Gastrocnemius medialis (tissue), 4 donors: ENCODE measurements around the gene RNF220. TPM values are rescaled to one million over a fixed set of nuclear protein-coding genes. Genes with fewer than 3 reads are reported as not detected.

Experiments used
- ATAC-seq, 2 donors: fragments of 150-250 bp; one replicate each; pipeline ENCODE4 v1.9.1; 2016
- DNase-seq, 2 donors: peaks; one replicate each; pipeline ENCODE4 v3.0.0-alpha.2; 2019
- H3K27ac ChIP-seq, 4 donors: fragments of 200-600 bp; sonication (generic); 1 replicate in 1 of 4; 2 replicates in 3 of 4; pipeline ENCODE4 v1.5.1; 2016 to 2018; ENCODE audit warnings: mild to moderate bottlenecking in 2 of 4, moderate library complexity in 1 of 4
- H3K27me3 ChIP-seq, 3 donors: fragments of 200-600 bp; sonication (generic) in 2 of 3; 1 replicate in 1 of 3; 2 replicates in 2 of 3; pipeline versions ENCODE4 v1.5.1 to v1.6.0; 2016 to 2019; ENCODE audit warnings: mild to moderate bottlenecking in 1 of 3, moderate library complexity in 1 of 3
- H3K36me3 ChIP-seq, 2 donors: fragments of 200-600 bp; sonication (generic) in 1 of 2; one replicate each; pipeline ENCODE4 v1.5.1; 2017 to 2018
- H3K4me1 ChIP-seq, 2 donors: fragments of 200-600 bp; sonication (generic) in 1 of 2; one replicate each; pipeline ENCODE4 v1.5.1; 2016 to 2017; ENCODE audit warnings: mild to moderate bottlenecking in 2 of 2
- H3K4me3 ChIP-seq, 4 donors: fragments of 200-600 bp; sonication (generic) in 3 of 4; 1 replicate in 1 of 4; 2 replicates in 3 of 4; pipeline ENCODE4 v1.5.1; 2016 to 2019; ENCODE audit warnings: mild to moderate bottlenecking in 2 of 4
- H3K9me3 ChIP-seq, 3 donors: fragments of 200-600 bp; sonication (generic) in 2 of 3; 1 replicate in 1 of 3; 2 replicates in 2 of 3; pipeline ENCODE4 v1.5.1; 2016 to 2019
- CTCF ChIP-seq, 5 experiments: fragments of 450-650 bp in 3 of 5; fragments of 200-600 bp in 2 of 5; sonication (generic) in 2 of 5; IDR thresholded peaks in 4 of 5; conservative IDR thresholded peaks in 1 of 5; 1 replicate in 4 of 5; 2 replicates in 1 of 5; pipeline ENCODE4 v1.5.1; 2016 to 2019; ENCODE audit warnings: antibody characterized with exemption in 5 of 5, mild to moderate bottlenecking in 3 of 5, moderate library complexity in 3 of 5
- POLR2A ChIP-seq, 2 donors: fragments of 450-650 bp; IDR thresholded peaks; one replicate each; pipeline ENCODE4 v1.6.1; 2017; ENCODE audit warnings: antibody characterized with exemption in 2 of 2, mild to moderate bottlenecking in 2 of 2, moderate library complexity in 2 of 2
- in situ Hi-C, 4 donors: fragments of 200-750 bp; cut with MboI; loops; one replicate each; pipeline versions ENCODE4 v1.15.0 to v1.8.0; 2017; ENCODE audit warnings: low sequenced_read_pairs in 4 of 4
- intact Hi-C: fragments of 100-400 bp; cut with DNase I; formaldehyde crosslinking; loops from one replicate; pipeline ENCODE4 v1.15.1; 2023; ENCODE audit warnings: low total_unique reads
- total RNA-seq, 4 donors: library from RNA; depleted of rRNA; stranded (reverse); fragments of >200 nt; gene quantifications; one replicate each; pipeline versions ENCODE4 v1.1.0 to v1.2.3, GENCODE V29; 2016

RNF220 gene
- total RNA-seq, 4 donors from 2014 or later: 91.2 to 172 (median 128) TPM

- Histone ChIP-seq H3K9me3 (no peaks in the 10 kb centered on the region), H3K4me1 (no peaks in the 10 kb centered on the region), H3K27ac (no peak overlapping the region), H3K27me3 (no peaks in the 10 kb centered on the region), H3K36me3 (no peaks in the 10 kb centered on the region), H3K4me3 (no peak overlapping the region)
- in situ Hi-C loops: loop anchor here in 1 of 4 donors (10.0 kb wide), 1 partner anchor 224 kb away; no protein-coding TSS in a partner anchor
- intact Hi-C loops: no loop called here
- DNase-seq: no peak
- ATAC-seq: no peak
- TF ChIP-seq POLR2A (IDR thresholded peaks at IDR 0.05) (no peak), CTCF (IDR thresholded peaks at IDR 0.05 in 4 of 5, conservative IDR thresholded peaks at IDR 0.05 in 1 of 5) (no peak)
Observed at GRCh38 chr1:44371206-44371605, 33.8 kb upstream of the RNF220 start.

GRCh38 chr1:44375547-44375946, 29.5 kb upstream of the RNF220 start:
- Histone ChIP-seq H3K27me3 (no peaks in the 10 kb centered on the region), H3K9me3 (no peaks in the 10 kb centered on the region), H3K4me3 (no peak overlapping the region), H3K36me3 (no peaks in the 10 kb centered on the region), H3K4me1 (no peaks in the 10 kb centered on the region), H3K27ac (no peak overlapping the region)
- DNase-seq (no peak), ATAC-seq (no peak)
- in situ Hi-C loops (loop anchor here in 3 of 4 donors (5.0 to 25.0 kb wide), 3 partner anchors 212 to 222 kb away; no protein-coding TSS in a partner anchor), intact Hi-C loops (loop anchor here (5.0 kb wide), 1 partner anchor 222 kb away; no protein-coding TSS in a partner anchor)
- TF ChIP-seq CTCF (IDR thresholded peaks at IDR 0.05 in 4 of 5, conservative IDR thresholded peaks at IDR 0.05 in 1 of 5) (no peak), POLR2A (IDR thresholded peaks at IDR 0.05) (no peak)

DNA sequence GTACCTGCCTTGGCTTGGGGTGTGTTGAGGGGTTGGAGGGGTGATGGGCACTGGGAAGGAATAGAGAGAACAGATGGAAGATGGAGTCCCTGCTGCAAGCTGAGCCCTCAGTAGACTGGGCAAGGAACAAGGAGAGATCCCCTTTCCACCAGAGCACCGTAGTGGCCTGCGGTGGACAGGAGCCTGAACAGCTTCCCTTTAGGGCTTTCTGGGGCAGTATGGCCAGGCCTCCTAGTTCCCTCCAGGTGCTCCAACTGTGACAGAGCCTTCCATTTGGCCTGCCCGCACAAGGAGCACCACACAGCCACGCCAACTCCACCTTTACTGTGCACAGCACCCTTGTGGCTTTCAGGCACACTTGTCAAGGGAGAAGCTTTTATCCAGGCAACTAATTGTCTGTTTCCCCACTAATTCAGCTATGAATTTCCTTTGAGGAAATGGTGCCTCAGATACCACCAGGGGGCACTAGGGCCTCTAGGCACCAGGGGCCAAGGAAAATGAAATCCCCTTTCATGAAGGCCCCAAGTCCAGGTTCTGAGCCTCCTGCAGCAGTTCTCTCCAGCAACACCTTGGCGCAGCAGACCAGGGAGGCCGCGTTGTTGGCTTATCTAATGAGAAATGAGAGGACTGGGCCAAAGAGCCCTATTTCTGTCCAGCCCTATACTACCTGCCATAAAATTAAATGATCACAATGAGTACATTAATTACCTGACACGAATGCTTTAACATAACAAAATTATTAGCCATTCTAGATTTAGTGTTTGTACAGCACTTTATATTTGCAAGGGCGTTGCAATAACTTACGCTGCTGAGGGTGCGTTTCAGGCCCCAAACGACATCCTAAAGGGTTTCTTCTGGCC, 26.9 kb upstream of the RNF220 start:
- Histone ChIP-seq H3K4me1 (no peaks in the 10 kb centered on the region), H3K27me3 (no peaks in the 10 kb centered on the region), H3K4me3 (no peak overlapping the region), H3K36me3 (no peaks in the 10 kb centered on the region), H3K9me3 (no peaks in the 10 kb centered on the region), H3K27ac (no peak overlapping the region)
- intact Hi-C loops: loop anchor here (5.0 kb wide), 1 partner anchor 219 kb away; no protein-coding TSS in a partner anchor
- DNase-seq (no peak), ATAC-seq (no peak)
- in situ Hi-C loops: loop anchor here in 3 of 4 donors (5.0 to 25.0 kb wide), 3 partner anchors 209 to 219 kb away; no protein-coding TSS in a partner anchor
- TF ChIP-seq CTCF (IDR thresholded peaks at IDR 0.05 in 4 of 5, conservative IDR thresholded peaks at IDR 0.05 in 1 of 5): peak; percentile 9 to 58 (median 54)
- TF ChIP-seq POLR2A (IDR thresholded peaks at IDR 0.05): no peak

DNA sequence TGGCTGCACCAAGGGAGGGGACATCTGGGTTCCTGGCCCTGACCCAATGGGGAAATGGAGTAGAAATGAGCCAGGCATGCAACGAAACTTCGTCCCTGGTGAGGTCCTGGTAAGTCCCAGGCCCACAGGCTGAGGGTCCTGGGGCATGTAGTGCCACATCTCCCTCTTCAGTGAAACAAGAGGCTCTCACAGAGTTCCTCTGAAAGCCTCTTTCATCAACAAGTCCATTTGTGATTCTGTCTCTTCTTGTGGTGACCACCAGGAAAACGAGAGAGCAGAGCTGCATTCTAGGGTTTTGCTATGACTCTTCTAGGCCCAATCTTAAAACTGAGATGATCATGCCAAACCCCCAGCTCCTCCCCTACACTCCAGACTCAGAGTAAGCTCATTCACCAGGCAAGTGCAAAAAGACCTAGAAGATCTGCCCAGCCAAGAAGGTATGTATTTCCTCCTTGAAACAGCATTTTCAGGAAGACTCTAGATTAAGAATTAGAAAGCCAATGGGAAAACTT, 24.3 kb upstream of the RNF220 start:
- no peak for DNase-seq
- H3K27ac ChIP-seq: no peak overlapping the region
- no peak for ATAC-seq
- in situ Hi-C loops (loop anchor here in 2 of 4 donors (10.0 to 25.0 kb wide), 2 partner anchors 207 to 214 kb away; no protein-coding TSS in a partner anchor), intact Hi-C loops (no loop called here)
- H3K4me3 ChIP-seq: no peak overlapping the region
- H3K36me3 ChIP-seq: no peaks in the 10 kb centered on the region
- no peaks in the 10 kb centered on the region for H3K27me3 ChIP-seq
- no peaks in the 10 kb centered on the region for H3K4me1 ChIP-seq
- TF ChIP-seq POLR2A (IDR thresholded peaks at IDR 0.05) (no peak), CTCF (IDR thresholded peaks at IDR 0.05 in 4 of 5, conservative IDR thresholded peaks at IDR 0.05 in 1 of 5) (no peak)
- H3K9me3 ChIP-seq: no peaks in the 10 kb centered on the region
